ENCODE results near the gene RPL14. TPM values are rescaled to one million over a fixed set of nuclear protein-coding genes. Genes with fewer than 3 reads are reported as not detected.

RPL14 gene
- polyA plus RNA-seq (2013, experiment 1 of 2), result 1,878 TPM
- polyA plus RNA-seq (2013, experiment 2 of 2), result 1,871 TPM

GRCh38 chr3:40456940-40457823 is at the start of gene RPL14:
RPL14 (plus strand) TSS chr3:40457339; CDS start chr3:40457472, 133 bp downstream.
- Histone ChIP-seq H3K36me3 (ENCODE audit: control insufficient read depth, insufficient read depth, low read length) (peaks cover 8% of the 10 kb centered on the region), H4K8ac (ENCODE audit: low read depth, low read length) (peak within 1 kb of the TSS; percentile 94), H4K5ac (ENCODE audit: low read length) (peak within 1 kb of the TSS; percentile 61), H3K56ac (ENCODE audit: low read length) (peak within 1 kb of the TSS; percentile 99), H3K4me3 (ENCODE audit: low read length) (peak within 1 kb of the TSS; percentile 94), H3K23ac (ENCODE audit: low read length) (peak within 1 kb of the TSS; percentile 82), H3K4ac (ENCODE audit: low read depth, low read length) (peak within 1 kb of the TSS; percentile 82), H3K79me2 (ENCODE audit: control insufficient read depth, insufficient read depth, low read length) (peaks cover 23% of the 10 kb centered on the region), H3K79me1 (ENCODE audit: low read length) (peaks cover 4% of the 10 kb centered on the region), H3K18ac (ENCODE audit: low read length) (peak within 1 kb of the TSS; percentile 88), H2BK120ac (ENCODE audit: low read depth, low read length) (no peak within 1 kb of the TSS), H2BK5ac (ENCODE audit: low read length) (peak within 1 kb of the TSS; percentile 14), H3K4me1 (ENCODE audit: control insufficient read depth, low read depth, low read length) (no peaks in the 10 kb centered on the region), H2BK15ac (replicated peaks; ENCODE audit: low read depth) (no peak within 1 kb of the TSS), H3K27me3 (ENCODE audit: insufficient read depth, low read length, poor library complexity) (no peaks in the 10 kb centered on the region), H3K4me2 (ENCODE audit: low read length) (peak within 1 kb of the TSS; percentile 59), H2AK5ac (ENCODE audit: low read length) (no peak within 1 kb of the TSS), H3K27ac (ENCODE audit: low read depth, low read length) (no peak within 1 kb of the TSS), H3K9ac (ENCODE audit: low read length) (peak within 1 kb of the TSS; percentile 97)
- DNase-seq, result peak; percentile 97
- no CpG with 5 or more reads among the region's 79 CpGs for WGBS (ENCODE audit: extremely low coverage, insufficient coverage, low lambda C conversion rate)

DNA sequence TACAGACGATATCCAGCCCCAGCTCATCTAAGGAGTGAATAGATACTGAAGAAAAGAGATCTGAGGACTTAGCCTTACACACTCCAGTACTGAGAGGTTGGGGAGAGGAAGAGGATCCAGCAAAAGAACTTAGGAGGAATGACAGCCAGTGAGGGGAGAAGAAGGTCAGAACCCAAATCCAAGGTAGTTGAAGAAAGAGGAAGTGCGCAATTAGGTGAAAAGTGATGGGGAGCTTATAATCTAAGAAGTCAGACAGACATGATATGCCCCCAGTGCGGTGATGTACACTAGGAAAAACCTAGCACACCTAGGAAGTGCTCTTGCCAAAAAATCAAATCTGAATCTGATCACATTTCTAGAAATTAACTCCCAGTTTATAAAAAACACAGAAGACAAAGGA is 49.5 kb upstream of the RPL14 start:
- Histone ChIP-seq H2BK15ac (replicated peaks; ENCODE audit: low read depth) (no peak overlapping the region), H2AK5ac (ENCODE audit: low read length) (no peak overlapping the region), H3K79me2 (ENCODE audit: control insufficient read depth, insufficient read depth, low read length) (no peaks in the 10 kb centered on the region), H4K8ac (ENCODE audit: low read depth, low read length) (no peak overlapping the region), H3K27ac (ENCODE audit: low read depth, low read length) (no peak overlapping the region), H3K56ac (ENCODE audit: low read length) (no peak overlapping the region), H4K5ac (ENCODE audit: low read length) (no peak overlapping the region), H3K4me2 (ENCODE audit: low read length) (no peak overlapping the region), H2BK120ac (ENCODE audit: low read depth, low read length) (no peak overlapping the region), H3K4me3 (ENCODE audit: low read length) (no peak overlapping the region), H3K9ac (ENCODE audit: low read length) (no peak overlapping the region), H2BK5ac (ENCODE audit: low read length) (no peak overlapping the region), H3K23ac (ENCODE audit: low read length) (no peak overlapping the region), H3K18ac (ENCODE audit: low read length) (no peak overlapping the region), H3K4me1 (ENCODE audit: control insufficient read depth, low read depth, low read length) (no peaks in the 10 kb centered on the region), H3K4ac (ENCODE audit: low read depth, low read length) (no peak overlapping the region), H3K36me3 (ENCODE audit: control insufficient read depth, insufficient read depth, low read length) (no peaks in the 10 kb centered on the region), H3K27me3 (ENCODE audit: insufficient read depth, low read length, poor library complexity) (no peaks in the 10 kb centered on the region), H3K79me1 (ENCODE audit: low read length) (no peaks in the 10 kb centered on the region)
- WGBS (ENCODE audit: extremely low coverage, insufficient coverage, low lambda C conversion rate), result no CpG with 5 or more reads among the region's 3 CpGs
- DNase-seq, result no peak

- Histone ChIP-seq H3K23ac (ENCODE audit: low read length) (no peak overlapping the region), H2AK5ac (ENCODE audit: low read length) (no peak overlapping the region), H3K36me3 (ENCODE audit: control insufficient read depth, insufficient read depth, low read length) (no peaks in the 10 kb centered on the region), H3K9ac (ENCODE audit: low read length) (no peak overlapping the region), H2BK5ac (ENCODE audit: low read length) (no peak overlapping the region), H2BK120ac (ENCODE audit: low read depth, low read length) (no peak overlapping the region), H3K27ac (ENCODE audit: low read depth, low read length) (no peak overlapping the region), H3K4me1 (ENCODE audit: control insufficient read depth, low read depth, low read length) (no peaks in the 10 kb centered on the region), H3K27me3 (ENCODE audit: insufficient read depth, low read length, poor library complexity) (no peaks in the 10 kb centered on the region), H3K79me2 (ENCODE audit: control insufficient read depth, insufficient read depth, low read length) (no peaks in the 10 kb centered on the region), H3K79me1 (ENCODE audit: low read length) (no peaks in the 10 kb centered on the region), H2BK15ac (replicated peaks; ENCODE audit: low read depth) (no peak overlapping the region), H3K18ac (ENCODE audit: low read length) (no peak overlapping the region), H3K56ac (ENCODE audit: low read length) (no peak overlapping the region), H4K8ac (ENCODE audit: low read depth, low read length) (no peak overlapping the region), H4K5ac (ENCODE audit: low read length) (no peak overlapping the region), H3K4me2 (ENCODE audit: low read length) (no peak overlapping the region), H3K4ac (ENCODE audit: low read depth, low read length) (no peak overlapping the region), H3K4me3 (ENCODE audit: low read length) (no peak overlapping the region)
- no CpG with 5 or more reads among the region's 1 CpG for WGBS (ENCODE audit: extremely low coverage, insufficient coverage, low lambda C conversion rate)
- no peak for DNase-seq
These were observed 42.9 kb upstream of the RPL14 start for GRCh38 chr3:40414270-40414669.

DNA sequence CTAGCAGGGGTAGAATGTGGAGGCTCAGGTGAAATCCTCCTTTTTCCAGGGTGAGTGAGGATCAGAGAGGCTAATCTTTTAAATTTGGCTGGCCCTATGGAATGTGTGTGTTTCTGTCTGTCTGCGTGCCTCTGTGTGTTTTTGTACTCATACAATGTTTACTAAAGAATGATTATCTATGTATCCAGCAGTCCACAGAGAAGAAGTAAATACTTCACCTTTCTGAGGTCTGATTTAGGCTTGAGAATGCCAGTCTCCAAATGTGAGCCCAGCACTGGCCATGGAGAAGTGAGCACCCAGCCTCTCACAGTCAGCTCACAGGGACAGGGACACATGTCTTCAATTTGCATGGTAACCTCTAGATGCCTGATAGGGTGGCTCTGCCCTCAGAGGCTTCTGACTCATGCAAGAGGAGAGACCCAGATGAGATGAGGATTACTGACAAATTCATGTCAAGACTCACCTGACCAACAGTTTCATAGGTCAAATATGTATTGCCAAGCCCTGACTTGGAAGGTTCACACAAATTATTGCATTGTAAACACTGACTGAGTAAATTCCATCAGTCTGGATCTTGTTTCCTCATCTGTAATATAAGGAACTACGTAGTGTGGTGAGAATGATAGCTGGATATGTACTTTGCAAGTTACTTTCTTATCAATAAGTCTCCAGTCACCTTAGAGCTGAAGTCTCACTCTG is 39.1 kb upstream of the RPL14 start:
- Histone ChIP-seq H3K18ac (ENCODE audit: low read length) (no peak overlapping the region), H3K9ac (ENCODE audit: low read length) (no peak overlapping the region), H3K4me3 (ENCODE audit: low read length) (no peak overlapping the region), H3K27ac (ENCODE audit: low read depth, low read length) (no peak overlapping the region), H3K4ac (ENCODE audit: low read depth, low read length) (no peak overlapping the region), H3K56ac (ENCODE audit: low read length) (no peak overlapping the region), H4K8ac (ENCODE audit: low read depth, low read length) (no peak overlapping the region), H3K36me3 (ENCODE audit: control insufficient read depth, insufficient read depth, low read length) (no peaks in the 10 kb centered on the region), H2BK15ac (replicated peaks; ENCODE audit: low read depth) (no peak overlapping the region), H4K5ac (ENCODE audit: low read length) (no peak overlapping the region), H3K4me1 (ENCODE audit: control insufficient read depth, low read depth, low read length) (no peaks in the 10 kb centered on the region), H2BK5ac (ENCODE audit: low read length) (no peak overlapping the region), H3K79me2 (ENCODE audit: control insufficient read depth, insufficient read depth, low read length) (no peaks in the 10 kb centered on the region), H3K23ac (ENCODE audit: low read length) (no peak overlapping the region), H2BK120ac (ENCODE audit: low read depth, low read length) (no peak overlapping the region), H2AK5ac (ENCODE audit: low read length) (no peak overlapping the region), H3K4me2 (ENCODE audit: low read length) (no peak overlapping the region), H3K79me1 (ENCODE audit: low read length) (no peaks in the 10 kb centered on the region), H3K27me3 (ENCODE audit: insufficient read depth, low read length, poor library complexity) (no peaks in the 10 kb centered on the region)
- DNase-seq, result no peak
- WGBS (ENCODE audit: extremely low coverage, insufficient coverage, low lambda C conversion rate), result no CpG with 5 or more reads among the region's 2 CpGs

GRCh38 chr3:40422861-40423260 is 34.3 kb upstream of the RPL14 start:
- no peak overlapping the region for H3K56ac ChIP-seq (ENCODE audit: low read length)
- no peak overlapping the region for H3K9ac ChIP-seq (ENCODE audit: low read length)
- H4K5ac ChIP-seq (ENCODE audit: low read length), result no peak overlapping the region
- no peaks in the 10 kb centered on the region for H3K79me1 ChIP-seq (ENCODE audit: low read length)
- H3K4me1 ChIP-seq (ENCODE audit: control insufficient read depth, low read depth, low read length), result no peaks in the 10 kb centered on the region
- no peak overlapping the region for H2BK5ac ChIP-seq (ENCODE audit: low read length)
- no peaks in the 10 kb centered on the region for H3K79me2 ChIP-seq (ENCODE audit: control insufficient read depth, insufficient read depth, low read length)
- no peak overlapping the region for H3K27ac ChIP-seq (ENCODE audit: low read depth, low read length)
- no CpG with 5 or more reads among the region's 1 CpG for WGBS (ENCODE audit: extremely low coverage, insufficient coverage, low lambda C conversion rate)
- no peak overlapping the region for H3K4me3 ChIP-seq (ENCODE audit: low read length)
- H2BK15ac ChIP-seq (replicated peaks; ENCODE audit: low read depth), result no peak overlapping the region
- no peak overlapping the region for H4K8ac ChIP-seq (ENCODE audit: low read depth, low read length)
- H3K4ac ChIP-seq (ENCODE audit: low read depth, low read length), result no peak overlapping the region
- no peak overlapping the region for H2BK120ac ChIP-seq (ENCODE audit: low read depth, low read length)
- H2AK5ac ChIP-seq (ENCODE audit: low read length), result no peak overlapping the region
- H3K18ac ChIP-seq (ENCODE audit: low read length), result no peak overlapping the region
- H3K27me3 ChIP-seq (ENCODE audit: insufficient read depth, low read length, poor library complexity), result no peaks in the 10 kb centered on the region
- no peaks in the 10 kb centered on the region for H3K36me3 ChIP-seq (ENCODE audit: control insufficient read depth, insufficient read depth, low read length)
- no peak for DNase-seq
- H3K23ac ChIP-seq (ENCODE audit: low read length), result no peak overlapping the region
- no peak overlapping the region for H3K4me2 ChIP-seq (ENCODE audit: low read length)

Measured in mesendoderm (in vitro differentiated cells).